Measurements from ENCODE around the gene SUDS3.
"Not testable (repeated sequence)": the region's sequence is repeated elsewhere in the genome, so short reads cannot be mapped to it uniquely, and the experiment has no call there.

The SUDS3 gene, protein sequence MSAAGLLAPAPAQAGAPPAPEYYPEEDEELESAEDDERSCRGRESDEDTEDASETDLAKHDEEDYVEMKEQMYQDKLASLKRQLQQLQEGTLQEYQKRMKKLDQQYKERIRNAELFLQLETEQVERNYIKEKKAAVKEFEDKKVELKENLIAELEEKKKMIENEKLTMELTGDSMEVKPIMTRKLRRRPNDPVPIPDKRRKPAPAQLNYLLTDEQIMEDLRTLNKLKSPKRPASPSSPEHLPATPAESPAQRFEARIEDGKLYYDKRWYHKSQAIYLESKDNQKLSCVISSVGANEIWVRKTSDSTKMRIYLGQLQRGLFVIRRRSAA

DNA sequence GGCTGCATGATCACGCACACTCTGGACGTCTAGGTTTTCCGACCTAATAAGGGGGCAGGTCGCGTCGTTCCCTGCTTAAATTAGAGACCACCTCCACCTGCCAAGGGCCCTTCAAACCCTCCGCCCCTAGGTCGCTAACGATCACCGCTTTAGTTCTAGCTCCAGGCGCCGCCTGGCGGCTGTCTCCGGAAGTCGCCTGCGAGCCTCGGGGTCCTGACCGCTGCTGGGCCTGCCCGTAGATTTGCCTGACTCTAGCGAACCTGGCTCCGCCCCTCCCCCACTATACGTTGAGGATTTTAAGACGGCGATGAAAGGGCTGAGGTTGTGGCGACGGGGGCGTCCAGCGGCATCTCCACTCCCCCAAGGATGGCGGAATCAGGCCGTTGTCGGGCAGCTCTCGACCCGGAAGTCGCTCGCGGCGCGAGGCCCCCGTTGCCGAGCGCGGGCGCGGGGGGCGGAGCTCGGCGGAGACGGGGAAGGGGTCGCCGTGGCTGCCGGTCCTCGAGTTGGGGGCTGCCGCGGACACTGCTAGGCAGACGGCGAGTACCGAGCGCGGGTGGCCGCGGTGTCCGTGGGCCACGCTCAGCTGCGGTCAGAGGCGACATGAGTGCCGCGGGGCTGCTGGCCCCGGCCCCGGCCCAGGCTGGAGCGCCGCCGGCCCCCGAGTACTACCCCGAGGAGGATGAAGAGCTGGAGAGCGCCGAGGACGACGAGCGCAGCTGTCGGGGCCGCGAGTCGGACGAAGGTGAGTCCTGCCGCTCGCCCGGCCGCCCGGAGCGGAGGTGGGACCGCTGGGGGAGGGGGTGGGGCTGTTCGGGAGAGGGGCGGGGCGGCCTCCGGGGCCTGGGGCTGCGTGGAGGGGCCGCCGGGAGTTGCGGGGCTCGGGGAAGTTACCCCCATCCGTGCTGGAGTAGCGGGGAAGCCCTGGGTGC, at the start of gene SUDS3:
SUDS3 (plus strand) TSS at position 467 of the 932 bp plus-strand sequence; CDS start at position 604, 137 bp downstream.
- DNase-seq, result peak; percentile 87

DNA sequence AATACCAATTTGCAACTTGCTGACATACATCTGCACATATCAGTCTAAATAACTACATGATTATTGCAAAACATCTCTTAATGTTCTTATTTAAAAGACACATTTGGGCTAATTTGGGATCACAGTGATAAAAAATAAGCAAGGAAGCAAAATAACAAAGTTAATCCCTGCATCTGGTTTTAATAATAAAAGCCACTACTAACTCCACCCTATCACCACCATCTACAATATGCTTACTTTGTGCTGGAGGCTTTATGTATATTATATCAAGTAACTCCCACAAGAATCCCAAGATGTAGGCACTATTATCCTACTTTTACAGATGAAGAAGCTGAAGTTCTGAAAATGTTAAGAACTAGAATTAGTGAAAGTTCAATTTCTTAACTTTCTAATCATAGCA, 49.4 kb upstream of the SUDS3 start:
- no peak for DNase-seq

GRCh38 chr12:118327391-118327790, 49.0 kb upstream of the SUDS3 start:
- no peak for DNase-seq

GRCh38 chr12:118328486-118329330, 47.6 kb upstream of the SUDS3 start:
- DNase-seq, result no peak

DNA sequence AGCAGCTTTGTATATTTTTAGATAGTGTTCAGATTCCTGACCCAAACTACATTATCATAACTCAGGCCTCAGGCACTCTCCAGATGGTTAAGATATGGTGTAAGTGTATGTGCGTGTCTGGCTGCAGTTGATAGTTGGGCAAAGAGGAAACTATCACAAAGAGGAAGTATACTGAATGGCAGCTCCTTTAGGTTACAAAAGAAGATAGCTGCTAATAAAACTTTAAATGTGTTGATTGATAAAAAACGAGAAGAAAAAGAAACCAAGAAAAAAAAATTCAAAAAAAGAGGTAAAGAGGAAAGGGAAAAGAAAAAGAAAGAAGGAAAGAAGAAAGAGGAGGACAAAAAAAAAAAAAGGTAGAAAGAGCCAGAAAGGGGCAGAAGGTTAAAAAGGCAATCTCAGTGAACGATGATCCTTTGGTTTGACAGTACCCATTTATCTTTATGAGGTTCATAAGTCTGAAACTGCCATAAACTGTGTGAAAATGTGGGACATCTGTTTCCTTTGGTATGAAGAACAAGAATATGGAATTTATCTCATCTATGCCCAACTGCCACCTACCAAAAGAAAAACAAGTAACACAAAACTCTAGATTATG, 45.8 kb upstream of the SUDS3 start:
- DNase-seq, result peak; percentile 96

DNA sequence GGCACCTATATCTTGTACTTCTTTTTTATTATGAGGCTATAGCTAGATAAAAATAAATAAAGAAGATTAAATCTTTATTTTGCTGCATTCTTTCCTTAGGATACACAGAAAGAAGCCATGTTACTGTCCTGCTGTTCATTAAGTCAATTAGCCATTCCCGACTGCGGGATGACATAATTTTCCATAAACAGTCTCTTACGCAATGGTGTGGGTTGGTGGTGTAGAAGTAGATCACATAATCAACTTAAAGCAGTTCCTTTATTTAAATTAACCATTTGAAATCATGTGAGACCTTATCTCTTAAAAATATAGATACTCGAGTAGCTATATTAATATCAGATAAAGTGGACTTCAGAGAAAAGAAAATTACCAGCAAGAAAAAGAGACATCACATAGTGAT, 43.8 kb upstream of the SUDS3 start:
- DNase-seq, result peak; percentile 28

- DNase-seq, result no peak
Measured at GRCh38 chr12:118334241-118334640, 42.1 kb upstream of the SUDS3 start.

GRCh38 chr12:118334939-118335567, 41.3 kb upstream of the SUDS3 start:
- no peak for DNase-seq

DNA sequence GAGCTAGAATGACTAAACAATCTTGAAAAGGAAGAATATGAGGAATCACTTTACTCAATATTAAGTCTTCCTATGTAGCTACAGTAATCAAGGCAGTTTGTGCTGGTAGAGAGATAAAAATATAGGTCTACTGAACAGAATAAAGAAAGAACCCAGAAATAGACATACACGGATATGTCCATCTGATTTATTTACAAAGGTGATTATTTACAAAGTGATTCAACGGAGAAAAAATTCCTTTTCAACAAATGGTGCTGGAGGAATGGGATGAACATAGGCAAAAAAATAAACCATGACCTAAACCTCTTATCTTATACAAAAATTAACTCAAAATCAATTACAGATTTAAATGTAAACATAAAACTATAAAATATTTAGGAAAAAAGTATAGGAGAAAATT, 40.2 kb upstream of the SUDS3 start:
- DNase-seq, result no peak

- no peak for DNase-seq
Measured at GRCh38 chr12:118337194-118337838, 39.0 kb upstream of the SUDS3 start.

GRCh38 chr12:118342090-118342489, 34.3 kb upstream of the SUDS3 start:
- no peak for DNase-seq

GRCh38 chr12:118344829-118345228, 31.5 kb upstream of the SUDS3 start:
- no peak for DNase-seq

- DNase-seq, result peak; percentile 87
Measured at GRCh38 chr12:118345355-118345754, 31.0 kb upstream of the SUDS3 start.

DNA sequence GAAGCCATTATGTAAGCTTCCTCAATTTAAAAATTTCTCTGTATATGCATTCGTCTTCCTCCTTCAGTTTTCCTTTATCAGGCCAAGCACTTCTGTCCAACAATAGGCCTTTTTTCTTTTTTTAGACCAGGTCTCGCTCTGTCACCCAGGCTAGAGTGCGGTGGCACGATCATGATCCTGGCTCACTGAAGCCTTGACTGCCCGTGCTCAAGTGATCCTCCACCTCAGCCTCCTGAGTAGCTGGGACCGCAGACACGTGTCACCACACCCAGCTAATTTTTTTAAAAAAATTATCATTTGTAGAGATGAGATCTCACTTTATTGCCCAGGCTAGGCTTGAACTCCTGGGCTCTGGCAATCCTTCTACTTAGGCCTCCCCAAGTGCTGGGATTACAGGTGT, 29.5 kb upstream of the SUDS3 start:
- peak; percentile 80 for DNase-seq

DNA sequence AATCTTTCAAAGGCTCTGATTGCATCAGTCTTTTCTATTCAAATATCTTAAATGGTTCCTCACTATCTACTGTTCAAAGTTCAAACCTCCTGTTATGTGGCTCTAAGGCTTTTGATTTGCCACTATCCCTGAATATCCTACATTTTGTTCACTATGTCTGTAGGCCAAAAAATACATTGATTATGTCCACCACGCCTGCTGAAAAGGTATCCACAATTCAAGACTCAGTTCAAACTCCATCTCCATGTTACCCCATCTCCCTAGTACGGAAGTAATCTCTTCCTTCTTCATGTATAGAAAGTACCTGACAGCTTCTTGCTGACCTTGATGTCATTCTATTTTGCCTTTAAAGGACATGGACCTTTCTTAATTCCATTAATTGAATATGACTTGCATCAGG, 28.4 kb upstream of the SUDS3 start:
- DNase-seq, result no peak

DNA sequence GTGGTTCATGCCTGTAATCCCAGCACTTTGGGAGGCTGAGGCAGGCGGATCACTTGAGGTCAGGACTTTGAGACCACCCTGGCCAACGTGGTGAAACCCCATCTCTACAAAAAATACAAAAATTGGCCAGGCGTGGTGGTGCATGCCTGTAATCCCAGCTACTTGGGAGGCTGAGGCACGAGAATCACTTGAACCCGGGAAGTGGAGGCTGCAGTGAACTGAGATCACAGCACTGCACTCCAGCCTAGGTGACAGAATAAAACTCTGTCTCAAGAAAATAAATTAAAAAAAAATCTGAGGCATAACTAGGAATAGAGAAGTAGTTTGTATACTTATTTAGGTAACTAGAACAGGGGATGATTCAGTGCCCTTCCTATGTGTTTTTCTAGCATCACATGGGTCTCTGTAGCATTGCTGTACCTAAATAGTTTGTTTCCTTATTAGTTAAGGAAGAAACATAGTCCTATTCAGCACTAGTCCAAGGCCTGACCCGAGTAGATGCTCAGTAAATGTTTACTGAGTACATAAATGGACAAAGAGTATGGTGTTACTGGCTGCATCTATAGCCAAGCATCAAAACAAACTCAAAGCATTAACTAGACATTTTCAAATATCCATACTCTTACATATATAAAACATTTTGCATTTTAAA, 25.3 kb upstream of the SUDS3 start:
- no peak for DNase-seq

GRCh38 chr12:118353721-118354120, 22.6 kb upstream of the SUDS3 start:
- DNase-seq, result no peak

DNA sequence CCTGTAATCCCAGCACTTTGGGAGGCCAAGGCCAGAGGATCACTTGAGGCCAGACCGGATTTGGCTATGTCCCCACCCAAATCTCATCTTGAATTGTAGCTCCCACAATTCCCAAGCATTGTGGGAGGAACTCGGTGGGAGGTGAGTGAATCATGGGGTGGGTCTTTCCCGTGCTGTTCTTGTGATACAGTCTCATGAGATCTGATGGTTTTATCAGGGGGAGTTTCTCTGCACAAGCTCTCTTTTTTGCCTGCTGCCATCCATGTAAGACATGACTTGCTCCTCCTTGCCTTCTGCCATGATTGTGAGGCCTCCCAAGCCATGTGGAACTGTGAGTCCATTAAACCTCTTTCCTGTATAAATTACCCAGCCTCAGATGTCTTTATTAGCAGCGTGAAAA, 21.9 kb upstream of the SUDS3 start:
- DNase-seq, result not testable (repeated sequence)

DNA sequence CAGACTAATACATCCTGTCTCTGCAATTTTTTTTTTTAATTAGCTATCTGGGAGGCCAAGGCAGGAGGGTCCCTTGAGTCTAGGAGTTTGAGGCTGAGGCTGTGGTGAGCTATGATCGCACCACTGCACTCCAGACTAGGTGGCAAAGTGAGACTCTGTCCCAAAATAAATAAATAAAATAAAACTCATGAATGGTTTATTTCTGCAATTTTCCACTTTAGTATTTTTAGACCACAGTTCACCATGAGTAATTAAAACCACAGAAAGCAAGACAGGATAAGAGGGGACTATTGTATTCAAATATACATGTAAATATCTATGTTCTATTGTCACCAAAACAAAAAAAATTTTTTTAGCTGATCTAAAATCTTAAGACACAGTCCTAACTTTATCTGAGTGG, 21.5 kb upstream of the SUDS3 start:
- no peak for DNase-seq

- no peak for DNase-seq
Measured at GRCh38 chr12:118355843-118356242, 20.5 kb upstream of the SUDS3 start.

DNA sequence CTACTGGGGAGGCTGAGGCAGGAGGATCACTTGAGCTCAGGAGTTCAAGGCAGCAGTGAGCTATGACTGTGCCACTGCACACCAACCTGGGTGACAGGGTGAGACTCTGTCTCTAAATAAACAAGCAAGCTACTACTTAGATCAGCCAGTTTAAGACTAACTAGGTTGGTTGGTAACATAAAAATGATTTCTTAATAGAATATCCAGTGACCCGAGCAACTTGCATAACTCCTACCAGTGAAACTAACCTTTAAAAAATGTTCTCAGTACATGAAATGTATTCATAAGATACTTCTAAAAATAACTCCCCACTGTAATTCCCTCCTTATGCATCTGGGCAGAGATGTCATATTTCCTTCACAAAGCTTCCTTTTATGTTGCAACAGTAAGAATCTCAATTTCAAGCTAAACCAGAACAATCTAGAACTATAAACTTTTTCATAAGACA, 19.5 kb upstream of the SUDS3 start:
- DNase-seq, result no peak

All from hematopoietic multipotent progenitor cell treated with erythropoietin and hydrocortisone succinate and interleukin-3 and kit ligand, for 8 days (in vitro differentiated cells).